Measurements from ENCODE around the gene VANGL2.

- TF ChIP-seq MXI1 (IDR thresholded peaks at IDR 0.05; ENCODE audit: borderline replicate concordance, low read depth, low read length) (no peak), CTCF (conservative IDR thresholded peaks at IDR 0.05; ENCODE audit: low read depth, low read length) (no peak), NFE2L2 (IDR thresholded peaks at IDR 0.05; ENCODE audit: low read depth, low read length) (no peak), RFX5 (IDR thresholded peaks at IDR 0.05; ENCODE audit: low read depth, low read length) (no peak), POLR2A (IDR thresholded peaks at IDR 0.05; ENCODE audit: low read depth, low read length) (no peak), RAD21 (IDR thresholded peaks at IDR 0.05; ENCODE audit: low read length) (no peak), MAFK (IDR thresholded peaks at IDR 0.05; ENCODE audit: low read depth, low read length) (no peak), SMC3 (IDR thresholded peaks at IDR 0.05; ENCODE audit: low read depth, low read length) (no peak), CEBPB (IDR thresholded peaks at IDR 0.05; ENCODE audit: low read depth, low read length) (no peak), CHD1 (IDR thresholded peaks at IDR 0.05; ENCODE audit: low read depth, low read length) (no peak), BHLHE40 (IDR thresholded peaks at IDR 0.05; ENCODE audit: low read depth, low read length) (no peak), RCOR1 (IDR thresholded peaks at IDR 0.05; ENCODE audit: insufficient replicate concordance, low read length) (no peak), MAZ (IDR thresholded peaks at IDR 0.05; ENCODE audit: borderline replicate concordance, low read depth, low read length) (no peak)
- TF ChIP-seq, protein P1, sequence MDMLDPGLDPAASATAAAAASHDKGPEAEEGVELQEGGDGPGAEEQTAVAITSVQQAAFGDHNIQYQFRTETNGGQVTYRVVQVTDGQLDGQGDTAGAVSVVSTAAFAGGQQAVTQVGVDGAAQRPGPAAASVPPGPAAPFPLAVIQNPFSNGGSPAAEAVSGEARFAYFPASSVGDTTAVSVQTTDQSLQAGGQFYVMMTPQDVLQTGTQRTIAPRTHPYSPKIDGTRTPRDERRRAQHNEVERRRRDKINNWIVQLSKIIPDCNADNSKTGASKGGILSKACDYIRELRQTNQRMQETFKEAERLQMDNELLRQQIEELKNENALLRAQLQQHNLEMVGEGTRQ (IDR thresholded peaks at IDR 0.05; ENCODE audit: low read depth, low read length): no peak
Measured at GRCh38 chr1:160361814-160362167, 38.6 kb upstream of the VANGL2 start.

All from IMR-90 (cell line).